ENCODE measurements around the gene NTRK2. TPM values are rescaled to one million over a fixed set of nuclear protein-coding genes. Genes with fewer than 3 reads are reported as not detected.

NTRK2 gene
- total RNA-seq, 1 donor from 2014 or later: 3.8 TPM

- Histone ChIP-seq H3K4me3 (no peak overlapping the region), H3K27ac (replicated peaks) (no peak overlapping the region), H3K27me3 (ENCODE audit: low read depth) (peaks cover 31% of the 10 kb centered on the region), H3K9me3 (replicated peaks) (no peaks in the 10 kb centered on the region), H3K36me3 (no peaks in the 10 kb centered on the region), H3K4me1 (no peaks in the 10 kb centered on the region)
- intact Hi-C loops (cut with micrococcal nuclease): no loop called here
- no peak for DNase-seq
- TF ChIP-seq CTCF (IDR thresholded peaks at IDR 0.05; ENCODE audit: borderline replicate concordance): no peak
These were observed 320.9 kb downstream of the NTRK2 start for GRCh38 chr9:84990416-84990815.

- Histone ChIP-seq H3K4me3 (no peak overlapping the region), H3K27ac (replicated peaks) (no peak overlapping the region), H3K9me3 (replicated peaks) (no peaks in the 10 kb centered on the region), H3K36me3 (no peaks in the 10 kb centered on the region), H3K4me1 (no peaks in the 10 kb centered on the region), H3K27me3 (ENCODE audit: low read depth) (peaks cover 26% of the 10 kb centered on the region)
- no peak for TF ChIP-seq CTCF (IDR thresholded peaks at IDR 0.05; ENCODE audit: borderline replicate concordance)
- intact Hi-C loops (cut with micrococcal nuclease): no loop called here
- no peak for DNase-seq
These were observed 321.5 kb downstream of the NTRK2 start for GRCh38 chr9:84990850-84991513.

- Histone ChIP-seq H3K4me3 (no peak overlapping the region), H3K27ac (replicated peaks) (no peak overlapping the region), H3K4me1 (no peaks in the 10 kb centered on the region), H3K27me3 (ENCODE audit: low read depth) (peaks cover 30% of the 10 kb centered on the region), H3K36me3 (no peaks in the 10 kb centered on the region), H3K9me3 (replicated peaks) (no peaks in the 10 kb centered on the region)
- DNase-seq: no peak
- TF ChIP-seq CTCF (IDR thresholded peaks at IDR 0.05; ENCODE audit: borderline replicate concordance): no peak
- intact Hi-C loops (cut with micrococcal nuclease): no loop called here
These were observed 322.0 kb downstream of the NTRK2 start for GRCh38 chr9:84991514-84991870.

- no peaks in the 10 kb centered on the region for H3K36me3 ChIP-seq
- H3K4me3 ChIP-seq: no peak overlapping the region
- peaks cover 37% of the 10 kb centered on the region for H3K27me3 ChIP-seq (ENCODE audit: low read depth)
- no peaks in the 10 kb centered on the region for H3K4me1 ChIP-seq
- intact Hi-C loops (cut with micrococcal nuclease): no loop called here
- no peaks in the 10 kb centered on the region for H3K9me3 ChIP-seq (replicated peaks)
- no peak overlapping the region for H3K27ac ChIP-seq (replicated peaks)
- no peak for TF ChIP-seq CTCF (IDR thresholded peaks at IDR 0.05; ENCODE audit: borderline replicate concordance)
- no peak for DNase-seq
These were observed 322.9 kb downstream of the NTRK2 start for GRCh38 chr9:84992381-84992780.

- no peak for TF ChIP-seq CTCF (IDR thresholded peaks at IDR 0.05; ENCODE audit: borderline replicate concordance)
- no peaks in the 10 kb centered on the region for H3K36me3 ChIP-seq
- H3K9me3 ChIP-seq (replicated peaks): no peaks in the 10 kb centered on the region
- no peak overlapping the region for H3K4me3 ChIP-seq
- no peaks in the 10 kb centered on the region for H3K4me1 ChIP-seq
- peaks cover 43% of the 10 kb centered on the region for H3K27me3 ChIP-seq (ENCODE audit: low read depth)
- intact Hi-C loops (cut with micrococcal nuclease): no loop called here
- H3K27ac ChIP-seq (replicated peaks): no peak overlapping the region
- no peak for DNase-seq
These were observed 323.6 kb downstream of the NTRK2 start for GRCh38 chr9:84993105-84993504.

Measured in left ventricle myocardium inferior (tissue), 1 donor.